Peyer's patch (tissue), 4 donors: ENCODE data around the gene SRC.

Source experiments
- CTCF ChIP-seq, 6 experiments: fragments of 450-650 bp in 4 of 6; fragments of 200-600 bp in 2 of 6; sonication (generic) in 1 of 6; IDR thresholded peaks; one replicate each; pipeline ENCODE4 v1.5.1; 2017 to 2019; ENCODE audit warnings: antibody characterized with exemption in 6 of 6, mild to moderate bottlenecking in 3 of 6, moderate library complexity in 1 of 6
- POLR2A ChIP-seq, 2 donors: fragments of 450-650 bp; IDR thresholded peaks; one replicate each; pipeline ENCODE4 v1.5.1; 2017; ENCODE audit warnings: antibody characterized with exemption in 2 of 2, mild to moderate bottlenecking in 2 of 2, moderate library complexity in 2 of 2

GRCh38 chr20:37301120-37301519, 44.8 kb upstream of the SRC start:
- no peak for TF ChIP-seq CTCF (IDR thresholded peaks at IDR 0.05)
- TF ChIP-seq POLR2A (IDR thresholded peaks at IDR 0.05) = no peak
